ENCODE results near the gene INPP4B.
"Not testable (repeated sequence)": the region's sequence is repeated elsewhere in the genome, so short reads cannot be mapped to it uniquely, and the experiment has no call there.

INPP4B gene

GRCh38 chr4:142405021-142405694, 440.9 kb downstream of the INPP4B start:
- peak; percentile 31 for DNase-seq

GRCh38 chr4:142404191-142404611, 441.9 kb downstream of the INPP4B start:
- DNase-seq = no peak

- DNase-seq = no peak
Observed at GRCh38 chr4:142402900-142403299, 443.2 kb downstream of the INPP4B start.

GRCh38 chr4:142402156-142402555, 443.9 kb downstream of the INPP4B start:
- DNase-seq = no peak

GRCh38 chr4:142397364-142397991, 448.6 kb downstream of the INPP4B start:
- not testable (repeated sequence) for DNase-seq

- no peak for DNase-seq
Observed at GRCh38 chr4:142396279-142396678, 449.8 kb downstream of the INPP4B start.

- no peak for DNase-seq
Observed at GRCh38 chr4:142393127-142393526, 453.0 kb downstream of the INPP4B start.

GRCh38 chr4:142386856-142387255, 459.2 kb downstream of the INPP4B start:
- no peak for DNase-seq

GRCh38 chr4:142386449-142386848, 459.7 kb downstream of the INPP4B start:
- DNase-seq = no peak

GRCh38 chr4:142383800-142384470, 462.2 kb downstream of the INPP4B start:
- DNase-seq = no peak

- DNase-seq = no peak
Observed at GRCh38 chr4:142383354-142383753, 462.7 kb downstream of the INPP4B start.

GRCh38 chr4:142380052-142380602, 466.0 kb downstream of the INPP4B start:
- DNase-seq = no peak

GRCh38 chr4:142379277-142380051, 466.6 kb downstream of the INPP4B start:
- no peak for DNase-seq

- DNase-seq = no peak
Observed at GRCh38 chr4:142378179-142378578, 467.9 kb downstream of the INPP4B start.

GRCh38 chr4:142377342-142378091, 468.6 kb downstream of the INPP4B start:
- no peak for DNase-seq

GRCh38 chr4:142376204-142376603, 469.9 kb downstream of the INPP4B start:
- DNase-seq = no peak

GRCh38 chr4:142373610-142374009, 472.5 kb downstream of the INPP4B start:
- no peak for DNase-seq

GRCh38 chr4:142372530-142373260, 473.4 kb downstream of the INPP4B start:
- no peak for DNase-seq

- no peak for DNase-seq
Observed at GRCh38 chr4:142369141-142369540, 477.0 kb downstream of the INPP4B start.

- no peak for DNase-seq
Observed at GRCh38 chr4:142367418-142368180, 478.5 kb downstream of the INPP4B start.

GRCh38 chr4:142366769-142367181, 479.3 kb downstream of the INPP4B start:
- DNase-seq = no peak
